ENCODE measurements around the gene SPNS3.

The SPNS3 gene

GRCh38 chr17:4536259-4536741, 102.6 kb downstream of the SPNS3 start:
- TF ChIP-seq, protein P1, sequence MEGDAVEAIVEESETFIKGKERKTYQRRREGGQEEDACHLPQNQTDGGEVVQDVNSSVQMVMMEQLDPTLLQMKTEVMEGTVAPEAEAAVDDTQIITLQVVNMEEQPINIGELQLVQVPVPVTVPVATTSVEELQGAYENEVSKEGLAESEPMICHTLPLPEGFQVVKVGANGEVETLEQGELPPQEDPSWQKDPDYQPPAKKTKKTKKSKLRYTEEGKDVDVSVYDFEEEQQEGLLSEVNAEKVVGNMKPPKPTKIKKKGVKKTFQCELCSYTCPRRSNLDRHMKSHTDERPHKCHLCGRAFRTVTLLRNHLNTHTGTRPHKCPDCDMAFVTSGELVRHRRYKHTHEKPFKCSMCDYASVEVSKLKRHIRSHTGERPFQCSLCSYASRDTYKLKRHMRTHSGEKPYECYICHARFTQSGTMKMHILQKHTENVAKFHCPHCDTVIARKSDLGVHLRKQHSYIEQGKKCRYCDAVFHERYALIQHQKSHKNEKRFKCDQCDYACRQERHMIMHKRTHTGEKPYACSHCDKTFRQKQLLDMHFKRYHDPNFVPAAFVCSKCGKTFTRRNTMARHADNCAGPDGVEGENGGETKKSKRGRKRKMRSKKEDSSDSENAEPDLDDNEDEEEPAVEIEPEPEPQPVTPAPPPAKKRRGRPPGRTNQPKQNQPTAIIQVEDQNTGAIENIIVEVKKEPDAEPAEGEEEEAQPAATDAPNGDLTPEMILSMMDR (IDR thresholded peaks at IDR 0.05; ENCODE audit: low read length, missing control alignments), result no peak
- no peak overlapping the region for H3K4me3 ChIP-seq (replicated peaks; ENCODE audit: low read depth, low read length)
- DNase-seq (ENCODE audit: low read depth), result no peak

DNA sequence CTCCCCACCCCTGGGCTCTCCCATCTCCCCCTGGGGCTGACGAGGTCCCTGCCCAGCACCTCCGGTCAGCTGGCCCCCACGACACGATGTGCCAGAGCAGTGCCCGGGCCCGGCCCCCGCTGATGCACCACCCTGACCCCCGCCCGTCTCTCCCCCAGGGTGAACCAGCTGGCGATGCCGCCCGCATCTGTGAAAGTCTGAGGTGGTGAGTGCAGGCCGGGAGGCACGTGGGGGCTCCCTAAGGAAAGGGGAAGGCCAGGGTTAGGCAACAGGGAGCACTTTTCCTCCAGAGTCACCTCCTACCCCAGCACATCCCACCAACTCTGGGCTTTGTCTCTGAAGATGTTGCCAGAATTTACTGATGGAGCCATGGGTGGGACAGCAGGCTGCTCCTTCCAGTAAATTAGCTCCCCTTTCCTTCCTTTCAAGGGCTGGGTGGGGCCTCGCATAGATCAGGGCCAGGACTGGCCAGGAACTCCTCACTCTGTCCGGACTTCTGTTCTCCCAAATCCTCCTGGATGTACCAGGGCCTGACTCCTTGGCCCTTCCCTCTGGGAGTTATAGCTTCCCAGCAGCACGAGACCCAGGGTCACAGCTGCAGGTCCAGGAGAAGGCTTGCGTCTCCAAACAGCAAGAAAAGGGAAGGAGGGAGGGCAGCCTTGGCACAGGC, 103.1 kb downstream of the SPNS3 start:
- DNase-seq (ENCODE audit: low read depth), result peak; percentile 67
- H3K4me3 ChIP-seq (replicated peaks; ENCODE audit: low read depth, low read length), result no peak overlapping the region
- TF ChIP-seq, protein P1 (IDR thresholded peaks at IDR 0.05; ENCODE audit: low read length, missing control alignments), result no peak

Measured in fibroblast of pulmonary artery (primary cell).